HG03378 (cell line): Measurements from ENCODE around the gene ARSG.

ENCODE experiments used
- ATAC-seq: cut with Tn5 transposase; IDR thresholded peaks from one replicate; pipeline ENCODE4 v1.9.1; 2021; ENCODE audit warnings: mild to moderate bottlenecking, moderate library complexity; ENCODE audit not compliant: unreplicated experiment

Gene ARSG

GRCh38 chr17:68462381-68463210 is 171.3 kb downstream of the ARSG start:
- peak; percentile 38 for ATAC-seq

- ATAC-seq = no peak
These were observed 172.1 kb downstream of the ARSG start for GRCh38 chr17:68463211-68464019.

GRCh38 chr17:68468334-68468733 is 177.0 kb downstream of the ARSG start:
- ATAC-seq = no peak

- ATAC-seq = no peak
These were observed 177.5 kb downstream of the ARSG start for GRCh38 chr17:68468788-68469187.
